GM23338 (cell line): ENCODE data around the gene CFAP100. TPM values are rescaled to one million over a fixed set of nuclear protein-coding genes. Genes with fewer than 3 reads are reported as not detected.

Experiments used
- ATAC-seq: fragments of 200-7000 bp; cut with Tn5 transposase; 3 replicates; pipeline ENCODE4 v1.9.1; 2020
- DNase-seq: peaks from one replicate; pipeline ENCODE4 v3.0.0-alpha.2; 2015; ENCODE audit warnings: low spot score
- H2AFZ ChIP-seq: fragments of 200-600 bp; sonication (generic); 2 replicates; pipeline ENCODE4 v1.8.0; 2016; ENCODE audit warnings: antibody characterized with exemption, mild to moderate bottlenecking, moderate library complexity
- H3F3A ChIP-seq: fragments of 200-600 bp; sonication (generic); replicated peaks from 2 replicates; pipeline ENCODE4 v1.8.0; 2017; ENCODE audit warnings: antibody characterized with exemption, mixed run types, low read depth
- H3K27ac ChIP-seq: fragments of 200-600 bp; sonication (generic); 2 replicates; pipeline ENCODE4 v1.6.1; 2016; ENCODE audit warnings: low read depth
- H3K27me3 ChIP-seq: fragments of 200-600 bp; sonication (generic); 2 replicates; pipeline ENCODE4 v1.8.0; 2016; ENCODE audit warnings: mild to moderate bottlenecking, mixed run types, moderate library complexity; ENCODE audit not compliant: insufficient read depth
- H3K36me3 ChIP-seq: fragments of 200-600 bp; sonication (generic); 2 replicates; pipeline ENCODE4 v1.8.0; 2016; ENCODE audit warnings: mild to moderate bottlenecking; ENCODE audit not compliant: insufficient read depth
- H3K4me1 ChIP-seq: fragments of 200-600 bp; sonication (generic); 2 replicates; pipeline ENCODE4 v1.8.0; 2016; ENCODE audit warnings: mild to moderate bottlenecking, moderate library complexity; ENCODE audit not compliant: insufficient read depth
- H3K4me2 ChIP-seq: fragments of 200-600 bp; sonication (generic); 2 replicates; pipeline ENCODE4 v1.7.1; 2017; ENCODE audit warnings: mixed run types
- H3K4me3 ChIP-seq: fragments of 200-600 bp; sonication (generic); 2 replicates; pipeline ENCODE4 v1.6.1; 2016; ENCODE audit warnings: mixed run types
- H3K79me2 ChIP-seq: fragments of 200-600 bp; sonication (generic); replicated peaks from 2 replicates; pipeline ENCODE4 v1.8.0; 2017; ENCODE audit warnings: mild to moderate bottlenecking; ENCODE audit not compliant: insufficient read depth
- H3K9me2 ChIP-seq: fragments of 200-600 bp; sonication (generic); 2 replicates; pipeline ENCODE4 v1.8.0; 2017; ENCODE audit not compliant: insufficient read depth
- H4K20me1 ChIP-seq: fragments of 200-600 bp; sonication (generic); replicated peaks from 2 replicates; pipeline ENCODE4 v1.8.0; 2017; ENCODE audit warnings: mild to moderate bottlenecking; ENCODE audit not compliant: insufficient read depth
- H3K27ac Mint-ChIP-seq: 2 replicates; pipeline ENCODE4 v1.8.0; 2020; ENCODE audit warnings: inconsistent platforms, mild to moderate bottlenecking, moderate library complexity, mixed read lengths
- H3K27me3 Mint-ChIP-seq: 3 replicates; pipeline ENCODE4 v1.8.0; 2022; ENCODE audit warnings: low read depth, mild to moderate bottlenecking, moderate library complexity, mixed read lengths, inconsistent platforms; ENCODE audit not compliant: insufficient read depth, poor library complexity
- H3K36me3 Mint-ChIP-seq: 3 replicates; pipeline ENCODE4 v1.8.0; 2021; ENCODE audit warnings: low read depth, mild to moderate bottlenecking, inconsistent platforms, moderate library complexity, mixed read lengths
- H3K4me1 Mint-ChIP-seq: 3 replicates; pipeline ENCODE4 v1.8.0; 2020; ENCODE audit warnings: mild to moderate bottlenecking, inconsistent platforms, mixed read lengths
- H3K4me3 Mint-ChIP-seq: 3 replicates; pipeline ENCODE4 v1.8.0; 2021; ENCODE audit warnings: moderate library complexity, mild to moderate bottlenecking, inconsistent platforms, mixed read lengths
- H3K9me3 Mint-ChIP-seq: 3 replicates; pipeline ENCODE4 v1.8.0; 2020; ENCODE audit warnings: moderate library complexity, mild to moderate bottlenecking, inconsistent platforms, mixed read lengths
- CREB1 ChIP-seq: fragments of 250-450 bp; sonication (Bioruptor Pico); IDR thresholded peaks from 2 replicates; pipeline ENCODE4 v1.5.0; 2020; ENCODE audit warnings: low read depth, mild to moderate bottlenecking, moderate library complexity
- CTCF ChIP-seq, 2 experiments: fragments of 200-600 bp in 1 of 2; sonication (generic) in 1 of 2; conservative IDR thresholded peaks; 2 replicates each; pipeline versions ENCODE4 v1.5.1 to v1.6.1; 2016 to 2017; ENCODE audit warnings: antibody characterized with exemption in 2 of 2, low read depth in 2 of 2, mild to moderate bottlenecking in 2 of 2, moderate library complexity in 1 of 2
- EZH2 ChIP-seq: fragments of 200-600 bp; sonication (generic); IDR thresholded peaks from one replicate; pipeline ENCODE4 v1.8.0; 2017; ENCODE audit warnings: antibody characterized with exemption, mild to moderate bottlenecking, low read depth; ENCODE audit not compliant: unreplicated experiment
- EZH2phosphoT487 ChIP-seq: fragments of 200-600 bp; sonication (generic); IDR thresholded peaks from one replicate; pipeline ENCODE4 v1.8.1; 2018; ENCODE audit warnings: antibody characterized with exemption; ENCODE audit not compliant: unreplicated experiment
- JUNB ChIP-seq: IDR thresholded peaks from one replicate; pipeline ENCODE4 v1.6.1; 2016; ENCODE audit warnings: antibody characterized with exemption; ENCODE audit not compliant: unreplicated experiment
- NANOG ChIP-seq: IDR thresholded peaks from 2 replicates; pipeline ENCODE4 v1.6.1; 2016; ENCODE audit warnings: antibody characterized with exemption, borderline replicate concordance
- POLR2AphosphoS5 ChIP-seq: IDR thresholded peaks from 2 replicates; pipeline ENCODE4 v1.6.1; 2016; ENCODE audit warnings: antibody characterized with exemption, low read depth
- REST ChIP-seq: IDR thresholded peaks from one replicate; pipeline ENCODE4 v1.6.1; 2018; ENCODE audit warnings: antibody characterized with exemption; ENCODE audit not compliant: unreplicated experiment
- STAT1 ChIP-seq: IDR thresholded peaks from one replicate; pipeline ENCODE4 v1.6.1; 2016; ENCODE audit warnings: antibody characterized with exemption; ENCODE audit not compliant: unreplicated experiment
- ZNF114 ChIP-seq: fragments of 250-450 bp; sonication (Bioruptor Pico); IDR thresholded peaks from 2 replicates; pipeline ENCODE4 v1.5.0; 2020; ENCODE audit warnings: mild to moderate bottlenecking, moderate library complexity
- ZNF331 ChIP-seq: fragments of 250-450 bp; sonication (Bioruptor Pico); IDR thresholded peaks from 2 replicates; pipeline ENCODE4 v1.5.0; 2020; ENCODE audit warnings: low read depth, mild to moderate bottlenecking, moderate library complexity
- ZNF462 ChIP-seq: fragments of 250-450 bp; sonication (Bioruptor Pico); IDR thresholded peaks from 2 replicates; pipeline ENCODE4 v1.5.0; 2020; ENCODE audit warnings: mild to moderate bottlenecking, moderate library complexity
- polyA plus RNA-seq: library from polyadenylated mRNA; unstranded; fragments of >200 nt; fragmentation: Nextera tagmentation; extraction: Ambion mirVana; gene quantifications from 2 replicates; pipeline ENCODE4 v1.2.1, GENCODE V29; 2016
- total RNA-seq: library from RNA; depleted of rRNA; stranded (reverse); fragments of >200 nt; shearing (Covaris generic); gene quantifications from 2 replicates; pipeline ENCODE4 v1.2.3, GENCODE V29; 2014
- TF ChIP-seq, protein P1 (sequence below): IDR thresholded peaks from 2 replicates; pipeline ENCODE4 v1.6.1; 2016; ENCODE audit warnings: antibody characterized with exemption

The CFAP100 gene
- total and polyA plus RNA-seq, 2 experiments from 2014 or later = 0.07 TPM; not detected in 1

GRCh38 chr3:126483321-126483761 lies 88.6 kb downstream of the CFAP100 start:
- H3K27ac Mint-ChIP-seq = no peak overlapping the region
- Histone ChIP-seq H3K27me3 (no peaks in the 10 kb centered on the region), H3K36me3 (no peaks in the 10 kb centered on the region), H2AFZ (no peak overlapping the region), H3K27ac (no peak overlapping the region), H3K79me2 (no peaks in the 10 kb centered on the region), H3F3A (no peaks in the 10 kb centered on the region), H3K4me1 (peaks cover 17% of the 10 kb centered on the region), H3K4me3 (no peak overlapping the region), H3K4me2 (no peak overlapping the region), H3K9me2 (no peaks in the 10 kb centered on the region), H4K20me1 (no peaks in the 10 kb centered on the region)
- H3K4me1 Mint-ChIP-seq = peaks cover 38% of the 10 kb centered on the region
- no peaks in the 10 kb centered on the region for H3K36me3 Mint-ChIP-seq
- H3K27me3 Mint-ChIP-seq = peaks cover 5% of the 10 kb centered on the region
- TF ChIP-seq, protein P1, sequence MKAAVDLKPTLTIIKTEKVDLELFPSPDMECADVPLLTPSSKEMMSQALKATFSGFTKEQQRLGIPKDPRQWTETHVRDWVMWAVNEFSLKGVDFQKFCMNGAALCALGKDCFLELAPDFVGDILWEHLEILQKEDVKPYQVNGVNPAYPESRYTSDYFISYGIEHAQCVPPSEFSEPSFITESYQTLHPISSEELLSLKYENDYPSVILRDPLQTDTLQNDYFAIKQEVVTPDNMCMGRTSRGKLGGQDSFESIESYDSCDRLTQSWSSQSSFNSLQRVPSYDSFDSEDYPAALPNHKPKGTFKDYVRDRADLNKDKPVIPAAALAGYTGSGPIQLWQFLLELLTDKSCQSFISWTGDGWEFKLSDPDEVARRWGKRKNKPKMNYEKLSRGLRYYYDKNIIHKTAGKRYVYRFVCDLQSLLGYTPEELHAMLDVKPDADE = no peak
- TF ChIP-seq CREB1 (CRISPR knock-in tag) = no peak
- TF ChIP-seq POLR2AphosphoS5 = no peak
- no peak for TF ChIP-seq CTCF (conservative IDR thresholded peaks at IDR 0.05; ENCODE audit: low read depth in 2 of 2)
- no peak for TF ChIP-seq ZNF462 (CRISPR knock-in tag)
- no peak for TF ChIP-seq STAT1
- no peak for TF ChIP-seq JUNB
- no peak for TF ChIP-seq ZNF331 (CRISPR knock-in tag)
- TF ChIP-seq REST = no peak
- TF ChIP-seq EZH2 = no peak
- TF ChIP-seq ZNF114 (CRISPR knock-in tag) = no peak
- no peak for TF ChIP-seq NANOG
- TF ChIP-seq EZH2phosphoT487 = no peak
- H3K9me3 Mint-ChIP-seq = no peaks in the 10 kb centered on the region
- H3K4me3 Mint-ChIP-seq = no peak overlapping the region
- DNase-seq (no peak), ATAC-seq (no peak)
